Activated CD4-positive, alpha-beta memory T cell treated with anti-CD3 and anti-CD28 coated beads, Interleukin-2, amount 10 ng/mL, durations not matched to agents 7 days and 5 days (primary cell): ENCODE measurements around the gene CCL28. TPM values are rescaled to one million over a fixed set of nuclear protein-coding genes. Genes with fewer than 3 reads are reported as not detected.

Experiments used
- CTCF ChIA-PET: fragments of 350-600 bp; sonication (Branson Sonifier 250); formaldehyde crosslinking; loops from one replicate; lab custom pipeline; 2021; ENCODE audit warnings: antibody characterized with exemption, inconsistent platforms; lab: Charles Lee
- POLR2A ChIA-PET: fragments of 350-600 bp; sonication (Branson Sonifier 250); formaldehyde crosslinking; loops from one replicate; lab custom pipeline; 2021; ENCODE audit warnings: antibody characterized with exemption; lab: Charles Lee
- DNase-seq: peaks from one replicate; pipeline ENCODE4 v3.0.0-alpha.2; 2020
- H3K27ac Mint-ChIP-seq: one replicate; pipeline ENCODE4 v1.8.0; 2021; ENCODE audit warnings: mild to moderate bottlenecking, mixed read lengths
- H3K27me3 Mint-ChIP-seq: one replicate; pipeline ENCODE4 v1.8.0; 2021; ENCODE audit warnings: mixed read lengths
- H3K36me3 Mint-ChIP-seq: one replicate; pipeline ENCODE4 v1.8.0; 2021; ENCODE audit warnings: low read depth, mixed read lengths
- H3K4me1 Mint-ChIP-seq: one replicate; pipeline ENCODE4 v1.8.0; 2021; ENCODE audit warnings: mixed read lengths
- H3K4me3 Mint-ChIP-seq: one replicate; pipeline ENCODE4 v1.8.0; 2021; ENCODE audit warnings: mild to moderate bottlenecking, mixed read lengths
- H3K9me3 Mint-ChIP-seq: one replicate; pipeline ENCODE4 v1.8.0; 2021; ENCODE audit warnings: mixed read lengths
- total RNA-seq, 2 experiments: library from RNA; stranded (reverse); gene quantifications; one replicate each; pipeline ENCODE4 v1.2.3, GENCODE V29; 2021

CCL28 gene
- total RNA-seq, 2 experiments from 2014 or later = 12.2 to 16.8 TPM

DNA sequence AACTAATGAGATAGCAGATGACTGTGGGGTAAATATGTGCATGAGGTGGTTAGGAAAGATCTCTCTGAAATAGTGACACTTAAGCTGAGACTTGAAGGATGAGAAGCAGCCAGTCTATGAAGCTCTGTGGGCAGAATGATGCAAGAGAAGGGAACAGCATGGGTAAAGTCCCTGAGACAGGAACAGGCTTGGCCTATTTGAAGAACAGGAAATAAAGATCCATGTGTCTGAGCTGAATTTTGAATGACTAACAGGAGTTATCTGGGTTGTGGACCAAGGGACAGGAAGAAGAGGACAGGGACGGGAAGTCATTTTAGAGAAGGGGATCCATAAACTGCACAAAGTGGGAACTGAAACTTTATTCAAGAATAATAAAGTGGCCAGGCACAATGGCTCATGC lies 73.3 kb downstream of the CCL28 start:
- H3K4me1 Mint-ChIP-seq = peaks cover 6% of the 10 kb centered on the region
- no peak for DNase-seq
- POLR2A ChIA-PET = interaction anchor here (1.1 to 1.4 kb wide), 2 partner anchors 25 to 26 kb away, joined by 3 to 6 read pairs; partner anchors contain the start of gene HMGCS1
- CTCF ChIA-PET = no interaction called here
- H3K27ac Mint-ChIP-seq = no peak overlapping the region
- H3K36me3 Mint-ChIP-seq = peaks cover 7% of the 10 kb centered on the region
- peaks cover 23% of the 10 kb centered on the region for H3K9me3 Mint-ChIP-seq
- peaks cover 12% of the 10 kb centered on the region for H3K27me3 Mint-ChIP-seq
- H3K4me3 Mint-ChIP-seq = no peak overlapping the region

DNA sequence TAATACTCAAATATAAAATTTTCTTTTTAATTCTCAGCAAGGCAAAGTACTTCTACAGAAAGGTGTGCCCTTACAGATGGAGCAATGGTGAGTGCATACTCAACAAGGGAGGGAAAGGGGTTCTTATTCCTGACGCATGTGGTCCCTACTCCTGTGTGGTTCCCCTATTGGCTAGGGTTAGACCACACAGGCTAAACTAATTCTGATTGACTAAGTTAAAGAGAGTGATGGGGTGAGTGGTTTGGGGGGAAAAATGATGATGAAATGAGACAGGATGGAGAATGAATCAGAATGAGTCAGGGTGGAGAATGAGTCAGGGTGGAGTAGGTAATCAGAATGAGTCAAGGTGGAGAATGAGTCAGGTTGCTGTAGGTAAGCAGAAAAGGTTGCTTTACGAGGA lies 76.0 kb downstream of the CCL28 start:
- peaks cover 4% of the 10 kb centered on the region for H3K27me3 Mint-ChIP-seq

DNA sequence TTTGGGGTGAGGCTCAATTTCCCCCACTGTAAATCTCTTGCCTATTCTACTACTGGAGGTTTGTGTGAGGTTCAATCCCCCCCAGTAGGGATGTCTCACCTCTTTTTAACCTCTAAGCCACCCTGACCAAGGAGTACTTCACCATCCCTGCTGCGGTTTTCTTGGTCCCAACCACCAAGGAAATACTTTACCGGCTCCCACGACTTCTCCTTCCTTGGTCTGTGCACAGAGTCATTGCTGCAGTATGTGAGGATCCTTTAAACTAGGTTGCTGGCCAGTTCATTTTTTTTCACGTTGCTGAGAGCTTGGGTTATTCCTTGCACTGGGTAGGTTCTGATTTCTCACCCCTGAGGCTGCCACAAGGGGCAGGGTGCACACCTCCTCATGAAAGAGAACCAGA lies 76.5 kb downstream of the CCL28 start:
- ChIA-PET CTCF (no interaction called here), POLR2A (no interaction called here)
- Mint-ChIP-seq H3K27ac (no peak overlapping the region), H3K36me3 (peaks cover 11% of the 10 kb centered on the region), H3K4me1 (peaks cover 6% of the 10 kb centered on the region), H3K9me3 (peaks cover 40% of the 10 kb centered on the region), H3K27me3 (peaks cover 4% of the 10 kb centered on the region), H3K4me3 (no peak overlapping the region)
- DNase-seq = no peak

More for the DNA sequence above, 76.0 kb downstream of the CCL28 start:
- Mint-ChIP-seq H3K27ac (no peak overlapping the region), H3K4me3 (no peak overlapping the region), H3K36me3 (peaks cover 11% of the 10 kb centered on the region), H3K9me3 (peaks cover 40% of the 10 kb centered on the region), H3K4me1 (peaks cover 6% of the 10 kb centered on the region)
- POLR2A ChIA-PET = no interaction called here
- CTCF ChIA-PET = no interaction called here
- DNase-seq = no peak

DNA sequence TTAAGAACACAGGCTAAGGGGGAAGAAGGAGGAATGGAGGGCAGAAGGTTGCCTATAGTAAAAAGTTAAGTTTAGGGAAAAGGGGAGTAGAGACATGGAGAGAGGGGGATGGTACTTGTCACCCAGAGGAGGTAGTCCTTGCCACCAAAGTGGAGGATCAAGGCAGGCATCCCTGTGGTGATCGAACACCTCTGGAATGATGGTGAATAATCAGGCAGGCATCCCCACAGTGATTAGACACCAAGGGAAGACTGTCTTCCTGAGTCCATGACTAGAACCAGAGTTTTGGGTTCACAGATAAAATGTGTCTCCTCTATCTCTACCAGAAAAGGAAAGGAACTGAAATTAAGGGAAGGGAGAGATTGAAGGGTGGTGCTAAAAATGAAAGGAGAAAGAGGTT lies 79.8 kb downstream of the CCL28 start:
- H3K4me1 Mint-ChIP-seq = peaks cover 6% of the 10 kb centered on the region
- peaks cover 11% of the 10 kb centered on the region for H3K36me3 Mint-ChIP-seq
- CTCF ChIA-PET = no interaction called here
- H3K4me3 Mint-ChIP-seq = no peak overlapping the region
- H3K27ac Mint-ChIP-seq = no peak overlapping the region
- POLR2A ChIA-PET = no interaction called here
- H3K9me3 Mint-ChIP-seq = peaks cover 36% of the 10 kb centered on the region
- DNase-seq = no peak
- H3K27me3 Mint-ChIP-seq = peaks cover 4% of the 10 kb centered on the region

Other genes starting within 250 kb of the CCL28 start
- gene NIM1K, start 220.2 kb downstream of the CCL28 start, total RNA-seq = under 1 TPM; 0.73 to 0.83 TPM
- 100 to 1,000 TPM; 150 to 155 TPM for gene HMGCS1, start 99.0 kb downstream of the CCL28 start, total RNA-seq
- 10 to 100 TPM; 17.0 to 19.0 TPM for gene TMEM267, start 71.5 kb upstream of the CCL28 start, total RNA-seq
- 1 to 10 TPM; 7.7 to 8.5 TPM for gene C5orf34, start 102.8 kb upstream of the CCL28 start, total RNA-seq
- gene PAIP1, start 144.7 kb upstream of the CCL28 start, total RNA-seq = 10 to 100 TPM; 37.0 to 38.8 TPM
- 100 to 1,000 TPM in 1 of 2 experiments, 10 to 100 TPM in 1; 96.4 to 110 TPM for gene NNT, start 190.8 kb upstream of the CCL28 start, total RNA-seq